NCI-H2107 (cell line): ENCODE measurements around the gene KAT14.
"Not testable (repeated sequence)": the region's sequence is repeated elsewhere in the genome, so short reads cannot be mapped to it uniquely, and the experiment has no call there.

Experiments
- DNase-seq: peaks from one replicate; lab custom pipeline; 2025; lab: John Stamatoyannopoulos, UW

KAT14 gene

GRCh38 chr20:18154342-18154741, 16.7 kb downstream of the KAT14 start:
- DNase-seq: no peak

- DNase-seq: no peak
Observed at GRCh38 chr20:18156045-18156444, 18.4 kb downstream of the KAT14 start.

GRCh38 chr20:18164356-18164755, 26.7 kb downstream of the KAT14 start:
- no peak for DNase-seq

- DNase-seq: no peak
Observed at GRCh38 chr20:18165553-18165952, 27.9 kb downstream of the KAT14 start.

GRCh38 chr20:18166241-18166881, 28.7 kb downstream of the KAT14 start:
- DNase-seq: no peak

GRCh38 chr20:18166950-18167349, 29.3 kb downstream of the KAT14 start:
- no peak for DNase-seq

GRCh38 chr20:18172379-18172778, 34.7 kb downstream of the KAT14 start:
- no peak for DNase-seq

- DNase-seq: no peak
Observed at GRCh38 chr20:18174906-18175683, 37.4 kb downstream of the KAT14 start.

- no peak for DNase-seq
Observed at GRCh38 chr20:18176318-18176785, 38.7 kb downstream of the KAT14 start.

GRCh38 chr20:18180366-18180765, 42.7 kb downstream of the KAT14 start:
- not testable (repeated sequence) for DNase-seq

GRCh38 chr20:18180815-18181214, 43.2 kb downstream of the KAT14 start:
- DNase-seq: no peak

- no peak for DNase-seq
Observed at GRCh38 chr20:18187020-18187419, 49.4 kb downstream of the KAT14 start.

GRCh38 chr20:18188434-18188833, 50.8 kb downstream of the KAT14 start:
- no peak for DNase-seq

- no peak for DNase-seq
Observed at GRCh38 chr20:18190338-18191233, 52.9 kb downstream of the KAT14 start.

GRCh38 chr20:18191306-18191705, 53.6 kb downstream of the KAT14 start:
- no peak for DNase-seq

GRCh38 chr20:18194461-18194860, 56.8 kb downstream of the KAT14 start:
- not testable (repeated sequence) for DNase-seq

- no peak for DNase-seq
Observed at GRCh38 chr20:18195931-18196330, 58.3 kb downstream of the KAT14 start.

GRCh38 chr20:18197382-18198070, 59.9 kb downstream of the KAT14 start:
- DNase-seq: no peak

- no peak for DNase-seq
Observed at GRCh38 chr20:18202966-18203365, 65.3 kb downstream of the KAT14 start.

GRCh38 chr20:18203700-18204099, 66.0 kb downstream of the KAT14 start:
- not testable (repeated sequence) for DNase-seq

GRCh38 chr20:18213002-18213401, 75.3 kb downstream of the KAT14 start:
- DNase-seq: no peak

GRCh38 chr20:18215566-18215965, 77.9 kb downstream of the KAT14 start:
- no peak for DNase-seq
